ENCODE data around the gene CC2D2A.

The CC2D2A gene

GRCh38 chr4:15510961-15511360 is 41.3 kb downstream of the CC2D2A start:
- Histone ChIP-seq H3K9me3 (ENCODE audit: control insufficient read depth, low read length) (no peaks in the 10 kb centered on the region), H3K4me3 (ENCODE audit: insufficient read depth in 1 of 2, low read depth in 1 of 2, low read length in 2 of 2) (no peak overlapping the region), H3K36me3 (ENCODE audit: control insufficient read depth in 1 of 2, insufficient read depth in 2 of 2, low read depth in 1 of 2, low read length in 2 of 2) (peaks cover 4 to 81% of the 10 kb centered on the region in 2 experiments), H3K4ac (ENCODE audit: low read depth in 1 of 2, low read length in 2 of 2) (no peak overlapping the region), H4K91ac (ENCODE audit: low read length) (no peak overlapping the region), H3K18ac (ENCODE audit: low read depth in 1 of 2, low read length in 2 of 2) (no peak overlapping the region), H2BK5ac (ENCODE audit: low read depth, low read length, poor library complexity, severe bottlenecking) (no peak overlapping the region), H2BK15ac (ENCODE audit: low read depth, poor library complexity, severe bottlenecking) (no peak overlapping the region), H3K14ac (ENCODE audit: low read length in 2 of 2) (no peak overlapping the region), H2BK120ac (ENCODE audit: low read depth, low read length) (no peak overlapping the region), H3K27me3 (ENCODE audit: control insufficient read depth in 1 of 2, insufficient read depth in 1 of 2, low read length in 2 of 2) (no peaks in the 10 kb centered on the region), H3K4me2 (ENCODE audit: low read length, poor library complexity, severe bottlenecking) (no peak overlapping the region), H3K4me1 (ENCODE audit: control insufficient read depth, insufficient read depth, low read depth, low read length) (no peaks in the 10 kb centered on the region), H3K9ac (ENCODE audit: low read length) (no peak overlapping the region), H4K8ac (ENCODE audit: low read length) (no peak overlapping the region), H3K27ac (ENCODE audit: low read length, poor library complexity, severe bottlenecking) (no peak overlapping the region), H3K79me1 (replicated peaks; ENCODE audit: low read length, poor library complexity, severe bottlenecking) (no peaks in the 10 kb centered on the region), H2BK12ac (ENCODE audit: low read length in 2 of 2) (no peak overlapping the region), H3K23ac (ENCODE audit: low read length in 2 of 2) (no peak overlapping the region), H2AFZ (ENCODE audit: low read depth, low read length) (no peak overlapping the region), H2AK5ac (ENCODE audit: low read length, severe bottlenecking) (no peak overlapping the region)
- WGBS = 99% methylated on average over 6 of the region's 6 CpGs
- DNase-seq = no peak

DNA sequence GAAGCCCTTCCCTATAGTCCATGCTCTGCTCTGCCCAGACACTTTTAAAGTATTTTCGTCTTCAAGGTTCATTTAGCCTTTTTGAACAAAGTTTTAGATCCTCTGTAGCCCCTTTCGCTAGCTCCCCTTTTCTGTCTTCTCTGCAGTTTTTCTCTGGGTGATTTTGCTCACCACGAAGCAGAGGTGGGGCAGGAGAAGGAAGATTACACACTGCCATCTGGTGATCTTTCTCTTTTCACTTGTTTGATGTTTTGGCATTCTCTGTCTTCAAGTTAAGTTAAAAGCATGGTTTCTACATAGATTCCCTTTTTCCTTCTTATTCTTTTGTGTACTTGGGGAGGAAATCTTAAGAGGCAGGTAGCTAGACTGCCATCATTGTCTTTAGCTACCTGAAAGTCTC is 43.9 kb downstream of the CC2D2A start:
- H3K14ac ChIP-seq (ENCODE audit: low read length in 2 of 2) = no peak overlapping the region
- no peak overlapping the region for H2BK5ac ChIP-seq (ENCODE audit: low read depth, low read length, poor library complexity, severe bottlenecking)

DNA sequence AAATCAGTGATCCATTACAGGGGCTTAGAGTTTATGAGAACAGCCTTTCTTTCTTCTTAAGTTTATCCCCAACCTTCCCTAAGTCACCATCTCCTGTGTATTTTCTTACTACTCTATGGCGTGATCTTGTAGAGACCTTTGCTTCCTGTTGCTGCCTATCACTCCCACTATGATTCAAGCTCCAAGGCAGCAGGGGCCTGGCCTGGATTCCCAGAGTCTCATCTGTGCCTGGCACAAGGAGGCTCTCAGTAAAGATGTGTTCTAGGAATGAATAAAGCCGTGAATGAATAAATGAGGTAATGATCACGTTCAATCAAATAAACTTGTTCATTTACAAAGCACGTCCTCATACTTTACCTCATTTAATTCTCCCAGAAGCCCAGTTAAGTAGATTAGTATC is 45.4 kb downstream of the CC2D2A start:
- Histone ChIP-seq H3K23ac (ENCODE audit: low read length in 2 of 2) (no peak overlapping the region), H4K91ac (ENCODE audit: low read length) (no peak overlapping the region), H3K4me1 (ENCODE audit: control insufficient read depth, insufficient read depth, low read depth, low read length) (no peaks in the 10 kb centered on the region), H3K4ac (ENCODE audit: low read depth in 1 of 2, low read length in 2 of 2) (no peak overlapping the region), H3K4me2 (ENCODE audit: low read length, poor library complexity, severe bottlenecking) (no peak overlapping the region), H3K79me1 (replicated peaks; ENCODE audit: low read length, poor library complexity, severe bottlenecking) (peaks cover 1% of the 10 kb centered on the region), H2BK120ac (ENCODE audit: low read depth, low read length) (no peak overlapping the region), H2BK15ac (ENCODE audit: low read depth, poor library complexity, severe bottlenecking) (peak overlapping the region; percentile 26), H2AFZ (ENCODE audit: low read depth, low read length) (no peak overlapping the region), H3K27ac (ENCODE audit: low read length, poor library complexity, severe bottlenecking) (no peak overlapping the region), H3K18ac (ENCODE audit: low read depth in 1 of 2, low read length in 2 of 2) (no peak overlapping the region), H2AK5ac (ENCODE audit: low read length, severe bottlenecking) (no peak overlapping the region), H3K9ac (ENCODE audit: low read length) (no peak overlapping the region), H4K8ac (ENCODE audit: low read length) (no peak overlapping the region), H2BK5ac (ENCODE audit: low read depth, low read length, poor library complexity, severe bottlenecking) (no peak overlapping the region), H3K4me3 (ENCODE audit: insufficient read depth in 1 of 2, low read depth in 1 of 2, low read length in 2 of 2) (no peak overlapping the region), H3K36me3 (ENCODE audit: control insufficient read depth in 1 of 2, insufficient read depth in 2 of 2, low read depth in 1 of 2, low read length in 2 of 2) (peaks cover 9 to 85% of the 10 kb centered on the region in 2 experiments), H3K14ac (ENCODE audit: low read length in 2 of 2) (no peak overlapping the region), H2BK12ac (ENCODE audit: low read length in 2 of 2) (no peak overlapping the region), H3K27me3 (ENCODE audit: control insufficient read depth in 1 of 2, insufficient read depth in 1 of 2, low read length in 2 of 2) (no peaks in the 10 kb centered on the region), H3K9me3 (ENCODE audit: control insufficient read depth, low read length) (no peaks in the 10 kb centered on the region)
- 83% methylated on average over 1 of the region's 4 CpGs for whole genome bisulfite sequencing
- DNase-seq = no peak

More for the DNA sequence above, 43.9 kb downstream of the CC2D2A start:
- Histone ChIP-seq H3K4me3 (ENCODE audit: insufficient read depth in 1 of 2, low read depth in 1 of 2, low read length in 2 of 2) (no peak overlapping the region), H2BK15ac (ENCODE audit: low read depth, poor library complexity, severe bottlenecking) (no peak overlapping the region), H3K4me1 (ENCODE audit: control insufficient read depth, insufficient read depth, low read depth, low read length) (no peaks in the 10 kb centered on the region), H3K27ac (ENCODE audit: low read length, poor library complexity, severe bottlenecking) (no peak overlapping the region), H3K27me3 (ENCODE audit: control insufficient read depth in 1 of 2, insufficient read depth in 1 of 2, low read length in 2 of 2) (no peaks in the 10 kb centered on the region), H3K4ac (ENCODE audit: low read depth in 1 of 2, low read length in 2 of 2) (no peak overlapping the region), H2BK12ac (ENCODE audit: low read length in 2 of 2) (no peak overlapping the region), H2AK5ac (ENCODE audit: low read length, severe bottlenecking) (no peak overlapping the region), H3K36me3 (ENCODE audit: control insufficient read depth in 1 of 2, insufficient read depth in 2 of 2, low read depth in 1 of 2, low read length in 2 of 2) (peaks cover 8 to 84% of the 10 kb centered on the region in 2 experiments), H2BK120ac (ENCODE audit: low read depth, low read length) (no peak overlapping the region), H3K9ac (ENCODE audit: low read length) (no peak overlapping the region), H4K8ac (ENCODE audit: low read length) (no peak overlapping the region), H2AFZ (ENCODE audit: low read depth, low read length) (no peak overlapping the region), H3K18ac (ENCODE audit: low read depth in 1 of 2, low read length in 2 of 2) (no peak overlapping the region), H3K23ac (ENCODE audit: low read length in 2 of 2) (no peak overlapping the region), H4K91ac (ENCODE audit: low read length) (no peak overlapping the region), H3K4me2 (ENCODE audit: low read length, poor library complexity, severe bottlenecking) (no peak overlapping the region), H3K79me1 (replicated peaks; ENCODE audit: low read length, poor library complexity, severe bottlenecking) (peaks cover under 1% of the 10 kb centered on the region), H3K9me3 (ENCODE audit: control insufficient read depth, low read length) (no peaks in the 10 kb centered on the region)
- 78% methylated on average over 3 of the region's 3 CpGs for WGBS
- DNase-seq = no peak

- no peak overlapping the region for H3K9ac ChIP-seq (ENCODE audit: low read length)
- no peak for DNase-seq
- no peaks in the 10 kb centered on the region for H3K4me1 ChIP-seq (ENCODE audit: control insufficient read depth, insufficient read depth, low read depth, low read length)
- H3K4me2 ChIP-seq (ENCODE audit: low read length, poor library complexity, severe bottlenecking) = no peak overlapping the region
- H2BK15ac ChIP-seq (ENCODE audit: low read depth, poor library complexity, severe bottlenecking) = no peak overlapping the region
- no peak overlapping the region for H3K23ac ChIP-seq (ENCODE audit: low read length in 2 of 2)
- H4K91ac ChIP-seq (ENCODE audit: low read length) = no peak overlapping the region
- no peak overlapping the region for H3K14ac ChIP-seq (ENCODE audit: low read length in 2 of 2)
- no peak overlapping the region for H2AK5ac ChIP-seq (ENCODE audit: low read length, severe bottlenecking)
- H3K79me1 ChIP-seq (replicated peaks; ENCODE audit: low read length, poor library complexity, severe bottlenecking) = peaks cover 1% of the 10 kb centered on the region
- H2BK120ac ChIP-seq (ENCODE audit: low read depth, low read length) = no peak overlapping the region
- H3K18ac ChIP-seq (ENCODE audit: low read depth in 1 of 2, low read length in 2 of 2) = no peak overlapping the region
- H3K36me3 ChIP-seq (ENCODE audit: control insufficient read depth in 1 of 2, insufficient read depth in 2 of 2, low read depth in 1 of 2, low read length in 2 of 2) = peaks cover 9 to 81% of the 10 kb centered on the region in 2 experiments
- no peak overlapping the region for H3K4me3 ChIP-seq (ENCODE audit: insufficient read depth in 1 of 2, low read depth in 1 of 2, low read length in 2 of 2)
- H3K4ac ChIP-seq (ENCODE audit: low read depth in 1 of 2, low read length in 2 of 2) = no peak overlapping the region
- H2BK12ac ChIP-seq (ENCODE audit: low read length in 2 of 2) = no peak overlapping the region
- H4K8ac ChIP-seq (ENCODE audit: low read length) = no peak overlapping the region
- no peak overlapping the region for H2AFZ ChIP-seq (ENCODE audit: low read depth, low read length)
- H3K27me3 ChIP-seq (ENCODE audit: control insufficient read depth in 1 of 2, insufficient read depth in 1 of 2, low read length in 2 of 2) = no peaks in the 10 kb centered on the region
- no peak overlapping the region for H2BK5ac ChIP-seq (ENCODE audit: low read depth, low read length, poor library complexity, severe bottlenecking)
- no peaks in the 10 kb centered on the region for H3K9me3 ChIP-seq (ENCODE audit: control insufficient read depth, low read length)
- WGBS = no CpG with 5 or more reads among the region's 3 CpGs
- H3K27ac ChIP-seq (ENCODE audit: low read length, poor library complexity, severe bottlenecking) = no peak overlapping the region
These were observed 46.8 kb downstream of the CC2D2A start for GRCh38 chr4:15516494-15516893.
